HCT116 (cell line): ENCODE data around the gene PEX10. TPM values are rescaled to one million over a fixed set of nuclear protein-coding genes. Genes with fewer than 3 reads are reported as not detected.

ENCODE experiments used
- ATAC-seq: fragments of 200-7000 bp; cut with Tn5 transposase; 2 replicates; pipeline ENCODE4 v1.9.1; 2020; ENCODE audit warnings: mild to moderate bottlenecking, moderate library complexity
- BruUV-seq: library from RNA; stranded (reverse); fragments of 400-500 nt; replicated peaks from 2 replicates; lab custom pipeline; 2021; lab: Mats Ljungman, UMichigan
- CTCF ChIA-PET: fragments of 300-600 bp; sonication (Branson Sonifier 250); formaldehyde crosslinking; loops from one replicate; lab custom pipeline; 2021; ENCODE audit warnings: antibody characterized with exemption; lab: Charles Lee
- POLR2A ChIA-PET: fragments of 300-600, 350-600 bp; sonication (Branson Sonifier 250); formaldehyde crosslinking; loops from one replicate; lab custom pipeline; 2021; ENCODE audit warnings: antibody characterized with exemption; lab: Charles Lee
- RAD21 ChIA-PET, 2 experiments: fragments of 300-600 bp; sonication (Branson Sonifier 250); formaldehyde crosslinking; loops; one replicate each; lab custom pipeline; 2023; ENCODE audit warnings: low total read pairs in 2 of 2; ENCODE audit not compliant: uncharacterized antibody in 2 of 2, unreplicated experiment in 2 of 2, low non-redundant PET in 1 of 2; lab: Charles Lee
- DNase-seq: peaks from one replicate; pipeline ENCODE4 v3.0.0-alpha.2; 2010; ENCODE audit warnings: low read depth, low spot score
- H2AFZ ChIP-seq: fragments of 200-600 bp; shearing (Covaris generic), sonication (generic); 2 replicates; pipeline ENCODE4 v1.6.1; 2017; ENCODE audit warnings: low read depth, mixed run types, mixed read lengths, antibody characterized with exemption, low read length; ENCODE audit not compliant: poor library complexity, severe bottlenecking
- H3K27ac ChIP-seq: 2 replicates; pipeline ENCODE4 v1.5.1; 2012; ENCODE audit warnings: low read depth, low read length
- H3K27me3 ChIP-seq: fragments of 200-600 bp; sonication (generic); 2 replicates; pipeline ENCODE4 v1.6.1; 2016; ENCODE audit warnings: mixed run types, low read length, mixed read lengths; ENCODE audit not compliant: insufficient read depth
- H3K36me3 ChIP-seq, 2 experiments: fragments of 200-500 bp in 1 of 2; fragments of 200-600 bp in 1 of 2; sonication (Bioruptor generic) in 1 of 2; sonication (generic) in 1 of 2; 2 replicates each; pipeline versions ENCODE4 v1.5.1 to v1.6.1; 2014 to 2016; ENCODE audit warnings: low read length in 2 of 2, inconsistent platforms in 1 of 2, mixed read lengths in 1 of 2, mixed run types in 1 of 2; ENCODE audit not compliant: insufficient read depth in 2 of 2, control insufficient read depth in 1 of 2
- H3K4me1 ChIP-seq, 2 experiments: fragments of 200-600 bp in 1 of 2; sonication (generic) in 1 of 2; 2 replicates each; pipeline versions ENCODE4 v1.5.1 to v1.6.1; 2012 to 2017; ENCODE audit warnings: low read length in 2 of 2, inconsistent platforms in 1 of 2, mild to moderate bottlenecking in 1 of 2, mixed read lengths in 1 of 2, mixed run types in 1 of 2, moderate library complexity in 1 of 2; ENCODE audit not compliant: insufficient read depth in 2 of 2, control insufficient read depth in 1 of 2
- H3K4me2 ChIP-seq: fragments of 200-600 bp; sonication (generic); 2 replicates; pipeline ENCODE4 v1.6.1; 2017; ENCODE audit warnings: mixed run types, low read length, mixed read lengths
- H3K4me3 ChIP-seq, 2 experiments: fragments of 200-600 bp in 1 of 2; sonication (generic) in 1 of 2; replicated peaks in 1 of 2; 2 replicates each; pipeline ENCODE4 v1.5.1; 2011 to 2016; ENCODE audit warnings: low read length in 2 of 2, control low read depth in 1 of 2, low read depth in 1 of 2, mild to moderate bottlenecking in 1 of 2, mixed read lengths in 1 of 2, mixed run types in 1 of 2
- H3K79me2 ChIP-seq: fragments of 200-600 bp; sonication (generic); 2 replicates; pipeline ENCODE4 v1.6.1; 2017; ENCODE audit warnings: mild to moderate bottlenecking, mixed run types, low read length, moderate library complexity, mixed read lengths; ENCODE audit not compliant: insufficient read depth
- H3K9ac ChIP-seq: fragments of 200-600 bp; sonication (generic); 2 replicates; pipeline ENCODE4 v1.6.1; 2016; ENCODE audit warnings: low read length, mixed read lengths
- H3K9me2 ChIP-seq: fragments of 200-600 bp; sonication (generic), shearing (Covaris generic); 2 replicates; pipeline ENCODE4 v1.6.1; 2017; ENCODE audit warnings: mixed run types, mild to moderate bottlenecking, moderate library complexity; ENCODE audit not compliant: insufficient read depth
- H3K9me3 ChIP-seq, 2 experiments: fragments of 200-500 bp in 1 of 2; fragments of 200-600 bp in 1 of 2; sonication (Bioruptor generic) in 1 of 2; sonication (generic) in 1 of 2; 2 replicates each; pipeline ENCODE4 v1.6.1; 2014 to 2017; ENCODE audit warnings: low read length in 2 of 2, mixed read lengths in 2 of 2, inconsistent platforms in 1 of 2, low read depth in 1 of 2, mild to moderate bottlenecking in 1 of 2, mixed run types in 1 of 2, moderate library complexity in 1 of 2; ENCODE audit not compliant: control insufficient read depth in 1 of 2, insufficient read depth in 1 of 2
- H4K20me1 ChIP-seq: fragments of 200-600 bp; sonication (generic), shearing (Covaris generic); 2 replicates; pipeline ENCODE4 v1.6.1; 2017; ENCODE audit warnings: mixed run types, mild to moderate bottlenecking, moderate library complexity; ENCODE audit not compliant: insufficient read depth
- CBX3 ChIP-seq: IDR thresholded peaks from 2 replicates; pipeline ENCODE4 v1.6.1; 2012; ENCODE audit warnings: low read depth
- CEBPB ChIP-seq: IDR thresholded peaks from 2 replicates; pipeline ENCODE4 v1.6.1; 2012; ENCODE audit warnings: low read depth
- ELF1 ChIP-seq: IDR thresholded peaks from 2 replicates; pipeline ENCODE4 v1.6.1; 2012; ENCODE audit warnings: low read depth, borderline replicate concordance
- EZH2 ChIP-seq: fragments of 200-600 bp; sonication (generic); IDR thresholded peaks from 2 replicates; pipeline ENCODE4 v1.6.1; 2017; ENCODE audit warnings: antibody characterized with exemption, mixed run types
- EZH2phosphoT487 ChIP-seq: fragments of 200-600 bp; IDR thresholded peaks from 2 replicates; pipeline ENCODE4 v1.6.1; 2018; ENCODE audit warnings: antibody characterized with exemption, borderline replicate concordance
- JUND ChIP-seq: IDR thresholded peaks from 2 replicates; pipeline ENCODE4 v1.6.1; 2012
- POLR2A ChIP-seq: IDR thresholded peaks from 2 replicates; pipeline ENCODE4 v1.7.0; 2011; ENCODE audit warnings: borderline replicate concordance; ENCODE audit not compliant: insufficient read depth, insufficient read length; ENCODE audit errors: extremely low read depth
- POLR2AphosphoS5 ChIP-seq: IDR thresholded peaks from 2 replicates; pipeline ENCODE4 v1.6.1; 2011; ENCODE audit warnings: mild to moderate bottlenecking, low read depth, low read length, moderate library complexity
- RAD21 ChIP-seq: IDR thresholded peaks from 2 replicates; pipeline ENCODE4 v1.6.1; 2012; ENCODE audit warnings: low read depth, mild to moderate bottlenecking
- SIN3A ChIP-seq: IDR thresholded peaks from 2 replicates; pipeline ENCODE4 v1.6.1; 2012; ENCODE audit warnings: low read depth
- YY1 ChIP-seq: IDR thresholded peaks from 2 replicates; pipeline ENCODE4 v1.6.1; 2011; ENCODE audit warnings: low read length, low read depth, moderate library complexity, mild to moderate bottlenecking; ENCODE audit not compliant: insufficient replicate concordance; ENCODE audit errors: extremely low read depth
- ZFX ChIP-seq: fragments of 450-650 bp; IDR thresholded peaks from 2 replicates; pipeline ENCODE4 v1.6.1; 2017
- intact Hi-C: fragments of 100-400 bp; cut with micrococcal nuclease; formaldehyde crosslinking; loops from 2 replicates; pipeline ENCODE4 v1.10.0; 2022
- total RNA-seq: library from RNA; stranded (reverse); gene quantifications from one replicate; pipeline ENCODE4 v1.2.1, GENCODE V29; 2021; ENCODE audit not compliant: unreplicated experiment
- TF ChIP-seq, protein P1 (sequence below): IDR thresholded peaks from 2 replicates; pipeline ENCODE4 v1.6.1; 2012
- TF ChIP-seq, protein P2 (sequence below): IDR thresholded peaks from 2 replicates; pipeline ENCODE4 v1.6.1; 2011; ENCODE audit warnings: mild to moderate bottlenecking, low read length, moderate library complexity; ENCODE audit not compliant: insufficient replicate concordance; ENCODE audit errors: extremely low read depth

PEX10 gene
- total RNA-seq, 1 experiment from 2014 or later, result 27.9 TPM

DNA sequence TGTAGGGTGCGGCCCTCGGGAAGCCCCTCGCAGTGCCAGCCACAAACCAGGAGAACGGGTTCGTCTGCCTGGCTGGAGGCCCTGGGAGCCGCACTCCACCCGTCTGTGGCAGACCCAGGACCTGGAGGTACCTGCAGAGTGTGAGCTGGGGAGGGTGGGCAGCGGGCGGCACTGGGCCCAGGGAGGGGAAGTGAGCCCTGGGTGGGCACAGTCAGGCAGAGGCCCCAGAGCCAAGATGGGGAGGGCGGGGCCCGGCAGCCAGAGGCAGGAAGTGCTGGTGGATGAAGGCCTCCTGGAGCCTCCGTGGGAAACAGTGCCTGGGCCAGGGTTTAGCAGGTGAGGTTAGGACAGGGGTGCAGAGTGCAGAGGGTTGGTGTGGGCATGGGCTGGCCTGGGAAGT is 4.0 kb upstream of the PEX10 start (continued):
- TF ChIP-seq, protein P1, sequence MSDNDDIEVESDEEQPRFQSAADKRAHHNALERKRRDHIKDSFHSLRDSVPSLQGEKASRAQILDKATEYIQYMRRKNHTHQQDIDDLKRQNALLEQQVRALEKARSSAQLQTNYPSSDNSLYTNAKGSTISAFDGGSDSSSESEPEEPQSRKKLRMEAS, result no peak
- no peak for TF ChIP-seq JUND
- no peak for TF ChIP-seq POLR2A

DNA sequence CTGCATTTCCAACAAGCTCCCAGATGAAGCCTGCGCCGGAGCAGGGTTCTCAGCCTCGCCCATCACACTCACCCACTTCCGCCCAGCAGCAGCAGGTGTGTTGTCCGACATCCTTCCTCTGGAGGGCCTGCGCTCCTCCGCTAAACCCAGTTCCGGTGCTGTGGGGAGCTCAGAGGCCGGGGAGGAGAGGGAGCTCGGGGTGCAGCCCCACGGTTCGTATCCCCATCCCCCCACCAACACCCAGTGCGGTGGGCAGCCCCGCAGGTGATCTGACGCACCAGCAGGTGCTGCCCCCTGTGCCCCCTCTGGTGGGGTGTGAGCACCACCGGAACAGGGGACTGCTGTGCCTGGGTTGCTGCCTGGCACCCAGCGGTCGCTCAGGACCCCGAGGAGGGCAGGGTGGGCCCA is 3.4 kb upstream of the PEX10 start:
- H3K27me3 ChIP-seq, result no peaks in the 10 kb centered on the region
- DNase-seq, result no peak
- H3K27ac ChIP-seq, result no peak overlapping the region
- no peak overlapping the region for H2AFZ ChIP-seq
- no peak overlapping the region for H3K4me2 ChIP-seq
- H3K4me1 ChIP-seq, result peaks cover 14 to 38% of the 10 kb centered on the region in 2 experiments; a peak in 3 of 4 replicates
- H3K4me3 ChIP-seq, result no peak overlapping the region
- no peaks in the 10 kb centered on the region for H3K36me3 ChIP-seq
- peaks cover 19% of the 10 kb centered on the region; the same call in 1 of the 2 replicates for H3K79me2 ChIP-seq
- intact Hi-C loops, result no loop called here
- H4K20me1 ChIP-seq, result no peaks in the 10 kb centered on the region
- TF ChIP-seq CBX3 (no peak), RAD21 (no peak)
- TF ChIP-seq, all 23 proteins: peak for 0
- ChIA-PET RAD21 (no interaction called here), CTCF (interaction anchor here (2.2 kb wide), 1 partner anchor 131 kb away, joined by 13 read pairs; no protein-coding TSS in a partner anchor), POLR2A (no interaction called here)
- H3K9me2 ChIP-seq, result no peaks in the 10 kb centered on the region
- BruUV-seq, result no TSS peak
- no peak for ATAC-seq
- no peaks in the 10 kb centered on the region for H3K9me3 ChIP-seq
- no peak overlapping the region for H3K9ac ChIP-seq

DNA sequence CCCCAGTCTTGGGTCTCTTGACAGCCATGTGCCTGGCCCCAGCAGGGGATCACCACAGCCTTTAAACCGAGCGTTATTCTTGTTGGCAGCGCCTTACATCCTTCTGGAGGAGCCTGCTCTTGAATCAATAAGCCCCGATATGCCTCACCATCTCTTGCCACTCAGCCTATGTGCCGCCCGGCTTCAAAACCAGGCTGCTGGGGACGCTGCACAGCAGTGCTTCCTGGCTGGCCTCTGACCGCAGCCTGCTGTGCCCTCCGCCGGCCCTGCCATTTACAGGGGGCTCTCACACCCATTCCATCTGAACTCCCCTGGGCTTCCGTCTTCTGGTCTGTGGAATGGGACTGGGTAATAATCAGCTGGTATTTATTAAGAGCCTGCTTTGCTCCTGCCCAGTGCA is 3.0 kb upstream of the PEX10 start:
- no peak for DNase-seq
- no peak overlapping the region for H3K9ac ChIP-seq
- H3K27ac ChIP-seq, result no peak overlapping the region
- no peaks in the 10 kb centered on the region for H3K9me2 ChIP-seq
- no peak overlapping the region for H3K4me3 ChIP-seq
- peaks cover 24% of the 10 kb centered on the region; the same call in 1 of the 2 replicates for H3K79me2 ChIP-seq
- ChIA-PET POLR2A (interaction anchor here (1.1 kb wide), 1 partner anchor 132 kb away, joined by 4 read pairs; no protein-coding TSS in a partner anchor), RAD21 (no interaction called here), CTCF (interaction anchor here (1.0 to 2.2 kb wide), 2 partner anchors 132 to 133 kb away, joined by 9 to 13 read pairs; no protein-coding TSS in a partner anchor)
- no peak for ATAC-seq
- no peak overlapping the region for H2AFZ ChIP-seq
- no TSS peak for BruUV-seq
- no peaks in the 10 kb centered on the region for H4K20me1 ChIP-seq
- H3K36me3 ChIP-seq, result no peaks in the 10 kb centered on the region
- no peak overlapping the region for H3K4me2 ChIP-seq
- TF ChIP-seq ZFX, result no peak
- no peak for TF ChIP-seq EZH2phosphoT487
- TF ChIP-seq POLR2AphosphoS5, result no peak
- TF ChIP-seq CEBPB, result no peak
- TF ChIP-seq YY1, result no peak
- no peak for TF ChIP-seq CBX3
- TF ChIP-seq, protein P1, result no peak
- TF ChIP-seq EZH2, result no peak
- TF ChIP-seq ELF1, result no peak
- TF ChIP-seq SIN3A, result no peak
- TF ChIP-seq, protein P2, sequence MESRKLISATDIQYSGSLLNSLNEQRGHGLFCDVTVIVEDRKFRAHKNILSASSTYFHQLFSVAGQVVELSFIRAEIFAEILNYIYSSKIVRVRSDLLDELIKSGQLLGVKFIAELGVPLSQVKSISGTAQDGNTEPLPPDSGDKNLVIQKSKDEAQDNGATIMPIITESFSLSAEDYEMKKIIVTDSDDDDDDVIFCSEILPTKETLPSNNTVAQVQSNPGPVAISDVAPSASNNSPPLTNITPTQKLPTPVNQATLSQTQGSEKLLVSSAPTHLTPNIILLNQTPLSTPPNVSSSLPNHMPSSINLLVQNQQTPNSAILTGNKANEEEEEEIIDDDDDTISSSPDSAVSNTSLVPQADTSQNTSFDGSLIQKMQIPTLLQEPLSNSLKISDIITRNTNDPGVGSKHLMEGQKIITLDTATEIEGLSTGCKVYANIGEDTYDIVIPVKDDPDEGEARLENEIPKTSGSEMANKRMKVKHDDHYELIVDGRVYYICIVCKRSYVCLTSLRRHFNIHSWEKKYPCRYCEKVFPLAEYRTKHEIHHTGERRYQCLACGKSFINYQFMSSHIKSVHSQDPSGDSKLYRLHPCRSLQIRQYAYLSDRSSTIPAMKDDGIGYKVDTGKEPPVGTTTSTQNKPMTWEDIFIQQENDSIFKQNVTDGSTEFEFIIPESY, result no peak
- no peaks in the 10 kb centered on the region for H3K9me3 ChIP-seq
- intact Hi-C loops, result no loop called here
- no peaks in the 10 kb centered on the region for H3K27me3 ChIP-seq
- peaks cover 14 to 39% of the 10 kb centered on the region in 2 experiments; a peak in 3 of 4 replicates for H3K4me1 ChIP-seq
